Activated naive CD4-positive, alpha-beta T cell treated with Interleukin-2 at 50 U/mL for 16 hours (primary cell): Measurements from ENCODE around the gene NAP1L4.
A peak's percentile ranks its signal among the peaks of the same experiment; 100 is the strongest.

Experiments used
- DNase-seq: peaks from one replicate; pipeline ENCODE4 v3.0.0-alpha.2; 2020

The NAP1L4 gene

DNA sequence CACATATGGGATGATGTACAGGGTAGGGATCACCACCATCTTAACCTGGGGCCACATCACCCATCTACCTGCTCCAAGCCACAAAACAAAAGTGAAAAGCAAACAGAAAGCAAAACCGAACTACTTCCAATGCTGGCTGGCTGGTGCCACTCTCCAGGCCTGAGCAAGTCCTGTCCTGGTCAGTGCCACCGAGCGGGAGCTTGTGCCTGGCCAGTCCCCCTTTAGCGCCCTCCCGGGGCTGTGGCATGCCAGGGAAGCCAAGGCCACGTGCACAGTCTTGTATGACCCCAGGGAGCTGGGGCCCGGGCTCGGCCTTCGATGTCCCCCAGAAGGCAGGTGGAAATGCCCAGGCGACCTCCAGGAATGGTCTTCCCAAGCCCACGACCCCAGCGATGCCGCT is 17.9 kb upstream of the NAP1L4 start:
- DNase-seq, result no peak

DNA sequence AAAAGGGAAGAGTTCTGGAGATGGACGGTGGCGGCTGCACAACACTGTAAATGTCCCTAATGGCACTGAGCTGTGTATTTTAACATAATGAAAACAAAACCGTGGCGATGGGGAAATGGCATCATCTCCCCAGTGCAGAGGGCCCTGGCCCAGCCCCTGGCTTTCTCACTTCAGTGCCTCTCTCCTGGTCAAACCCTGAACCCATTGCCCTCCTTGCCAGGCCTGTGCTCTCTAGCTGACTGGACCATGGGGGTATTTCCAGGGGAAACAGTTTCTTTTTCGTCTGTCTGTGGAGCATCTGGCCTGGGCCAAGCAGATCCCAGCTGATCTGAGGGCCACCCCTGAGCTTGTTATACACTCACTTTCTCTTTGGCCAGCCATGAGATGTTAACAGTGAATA is 17.4 kb upstream of the NAP1L4 start:
- no peak for DNase-seq

DNA sequence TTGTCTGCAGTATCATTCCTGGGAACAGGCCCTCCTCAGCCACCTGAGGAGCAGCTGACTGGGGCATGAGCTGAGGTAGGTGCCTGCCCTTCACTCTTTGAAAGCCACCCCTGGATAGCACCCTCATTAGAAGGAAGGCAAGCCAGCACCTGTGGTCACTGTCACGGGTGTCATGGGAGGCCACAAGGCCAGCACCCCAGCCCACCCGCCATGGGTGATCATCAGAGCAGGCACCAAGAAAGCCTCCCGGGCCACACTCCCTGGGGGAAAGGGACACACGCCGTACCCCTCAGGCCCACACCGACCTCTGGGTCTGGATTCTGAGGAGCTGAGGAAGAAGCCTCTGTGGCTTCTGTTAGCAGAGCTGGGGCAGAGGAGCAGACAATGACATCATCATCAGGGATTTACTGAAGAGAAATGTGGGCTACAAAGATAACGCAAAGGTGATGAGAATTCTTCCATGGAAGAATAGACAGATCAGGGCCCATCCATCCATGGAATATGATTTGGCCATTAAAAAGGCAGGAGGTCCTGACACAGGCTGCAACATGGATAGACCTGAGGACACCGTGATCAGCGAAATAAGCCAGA is 16.7 kb upstream of the NAP1L4 start:
- no peak for DNase-seq

DNA sequence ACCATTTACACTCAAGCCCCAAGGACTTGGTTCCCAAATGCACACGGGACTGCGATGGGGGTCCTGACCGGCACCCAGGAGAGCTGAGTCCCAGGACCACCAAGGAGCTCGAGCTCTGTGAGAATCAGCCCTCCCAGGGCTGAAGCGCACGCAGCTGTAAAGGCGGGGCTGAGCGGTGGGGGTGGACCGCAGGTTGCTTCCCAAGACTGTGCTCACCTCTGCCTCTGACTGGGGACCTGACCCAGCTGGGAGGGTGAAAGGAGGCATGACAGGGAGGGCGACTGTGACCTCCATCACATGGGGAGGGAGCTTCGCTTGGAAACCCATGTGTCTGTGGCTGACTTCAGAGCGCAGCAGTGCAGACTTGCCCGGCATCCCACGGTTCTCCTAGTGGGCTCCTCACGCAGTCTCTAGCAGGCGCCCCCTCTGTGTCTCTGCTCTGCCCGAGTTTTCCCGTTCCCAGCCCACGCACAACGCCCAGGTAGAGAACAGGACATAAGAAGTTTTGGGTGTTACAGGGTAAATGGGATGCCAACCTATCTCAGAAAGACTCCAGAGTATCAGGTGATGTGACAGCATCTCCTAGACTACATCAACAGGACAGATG is 15.4 kb upstream of the NAP1L4 start:
- no peak for DNase-seq

DNA sequence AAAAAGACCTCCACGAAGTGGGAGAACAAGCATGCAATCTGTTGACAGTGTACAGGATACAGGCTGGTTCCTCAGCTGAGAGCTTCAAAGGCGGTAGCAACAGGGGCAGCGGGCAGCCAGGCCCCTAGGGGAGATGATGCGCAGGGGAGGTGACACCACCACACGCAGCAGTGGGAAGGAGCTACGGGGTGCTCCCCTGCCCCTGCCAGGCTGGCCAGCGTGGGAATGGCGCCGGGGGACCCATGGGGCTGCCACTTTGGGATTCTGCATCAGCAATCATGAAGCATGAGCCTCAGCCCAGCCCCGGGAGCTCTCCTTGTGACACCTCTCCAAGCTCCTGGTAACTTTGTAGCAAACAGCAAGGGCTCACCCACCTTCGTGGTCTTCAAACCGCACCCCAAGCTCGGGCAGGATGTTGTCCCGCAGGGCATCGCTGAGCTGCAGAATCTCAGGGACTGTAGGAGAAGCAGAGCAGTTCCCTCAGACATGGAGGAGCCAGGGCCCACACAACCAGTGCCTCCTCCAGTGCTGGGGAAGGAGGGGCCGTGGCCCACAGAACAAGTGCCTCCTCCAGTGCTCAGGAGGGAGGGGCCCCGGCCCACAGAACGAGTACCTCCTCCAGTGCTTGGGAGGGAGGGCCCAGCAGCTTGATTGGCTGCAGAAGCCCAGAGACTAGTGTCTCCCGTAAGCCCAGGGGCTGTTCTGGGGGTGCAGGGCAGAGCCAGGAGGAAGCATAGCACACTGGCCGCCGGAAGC is 14.6 kb upstream of the NAP1L4 start:
- no peak for DNase-seq

DNA sequence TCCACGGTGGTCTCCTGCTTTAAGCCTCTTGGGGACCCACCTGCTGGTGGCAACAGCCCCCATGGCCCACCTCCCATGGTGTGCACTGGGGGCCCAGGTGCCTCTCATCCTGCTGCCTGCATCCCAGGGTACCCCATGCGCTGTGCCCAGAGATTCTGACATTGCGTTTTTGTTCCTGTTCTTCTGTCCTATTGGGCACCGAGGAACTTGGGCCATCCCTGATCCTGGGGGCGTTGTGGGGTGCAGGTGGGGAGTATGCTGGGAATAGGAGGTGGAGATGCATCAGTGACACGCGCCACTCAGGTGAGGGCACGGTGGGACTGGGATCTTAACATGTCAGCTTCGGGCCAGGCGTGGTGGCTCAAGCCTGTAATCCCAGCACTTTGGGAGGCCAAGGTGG is 12.4 kb upstream of the NAP1L4 start:
- DNase-seq, result no peak

DNA sequence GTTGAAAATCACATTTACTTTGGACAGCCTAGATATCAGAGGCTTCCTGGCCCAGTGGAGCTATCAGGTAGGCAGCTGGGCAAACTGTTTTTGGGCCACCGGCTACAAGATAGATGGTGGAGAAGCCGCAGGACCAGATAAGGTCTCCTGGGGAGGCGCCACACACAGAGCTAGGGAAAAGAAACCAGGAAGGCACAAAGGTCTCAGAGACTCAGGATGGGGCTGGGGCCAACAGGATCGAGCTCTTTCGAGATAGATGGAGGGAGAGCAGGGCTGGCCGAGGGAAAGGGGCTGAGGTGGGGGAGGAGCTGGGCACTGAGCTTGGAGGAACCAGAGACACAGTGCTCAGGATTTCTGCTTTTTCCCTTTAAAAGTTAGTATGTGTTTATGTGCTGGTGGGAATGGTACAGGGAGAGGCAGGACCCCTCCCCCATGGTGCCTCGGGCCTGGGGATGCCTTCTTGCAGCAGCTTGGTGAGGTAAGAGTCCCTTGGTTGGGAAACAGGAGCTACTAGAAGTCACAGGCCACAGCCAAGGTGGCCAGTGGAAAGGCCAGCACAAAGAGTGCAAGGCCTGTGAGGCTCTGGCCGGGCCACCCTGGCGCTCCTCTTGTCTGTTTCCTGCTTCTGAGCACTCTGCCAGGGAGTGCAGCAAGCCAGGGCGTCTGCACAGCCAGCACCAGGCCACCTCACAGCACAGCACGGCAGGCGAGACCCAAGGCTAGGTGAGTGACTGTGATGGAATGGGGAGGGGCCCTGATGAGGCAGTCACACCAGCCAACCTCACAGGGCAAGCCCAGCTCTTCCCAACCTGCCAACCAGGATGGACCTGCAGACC is 11.5 kb upstream of the NAP1L4 start:
- no peak for DNase-seq

DNA sequence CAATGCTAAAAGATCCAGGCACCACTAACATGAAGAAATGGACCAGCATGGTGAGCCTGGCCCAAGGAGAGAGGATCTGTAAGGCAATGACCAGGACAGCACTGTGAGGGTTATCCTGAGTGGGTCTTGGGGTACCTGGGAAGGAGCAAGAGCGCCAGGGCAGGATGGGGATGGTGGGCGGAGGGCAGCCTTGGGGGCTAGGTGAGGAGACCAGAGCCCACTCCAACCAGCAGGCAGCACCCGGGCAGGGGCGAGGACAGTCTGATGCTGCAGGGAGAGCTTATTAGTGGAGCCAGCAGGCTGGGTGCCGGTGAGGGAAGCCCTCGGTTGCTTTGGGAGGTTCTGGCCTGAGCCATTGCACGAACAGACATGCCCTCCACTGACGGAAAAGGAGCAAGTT is 10.7 kb upstream of the NAP1L4 start:
- DNase-seq, result no peak

DNA sequence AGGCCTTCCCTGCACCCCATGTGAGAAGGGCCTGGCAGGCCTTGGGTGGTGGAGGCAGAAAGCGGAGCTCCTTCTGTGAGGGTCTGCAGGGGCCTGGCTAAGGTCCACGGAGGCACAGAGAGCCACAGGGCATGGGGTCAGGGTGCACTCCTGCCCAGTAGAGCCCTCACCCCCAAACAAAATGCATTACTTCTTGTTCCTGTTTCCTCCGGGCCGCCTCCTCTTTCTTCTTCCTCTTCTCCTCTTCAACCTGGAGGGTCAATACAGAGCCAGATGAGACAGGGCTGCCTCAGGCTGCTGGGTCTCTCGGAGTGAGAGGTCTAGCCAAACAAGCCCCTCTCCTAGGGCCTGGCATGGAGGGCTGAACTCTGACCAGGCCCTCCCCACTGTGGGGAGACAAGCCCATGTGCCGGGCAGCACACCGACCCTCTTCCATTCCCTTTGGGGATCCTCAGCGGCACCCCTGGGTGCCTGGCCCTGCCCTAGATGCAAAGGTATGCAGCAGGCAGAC is 10.3 kb upstream of the NAP1L4 start:
- DNase-seq, result no peak

DNA sequence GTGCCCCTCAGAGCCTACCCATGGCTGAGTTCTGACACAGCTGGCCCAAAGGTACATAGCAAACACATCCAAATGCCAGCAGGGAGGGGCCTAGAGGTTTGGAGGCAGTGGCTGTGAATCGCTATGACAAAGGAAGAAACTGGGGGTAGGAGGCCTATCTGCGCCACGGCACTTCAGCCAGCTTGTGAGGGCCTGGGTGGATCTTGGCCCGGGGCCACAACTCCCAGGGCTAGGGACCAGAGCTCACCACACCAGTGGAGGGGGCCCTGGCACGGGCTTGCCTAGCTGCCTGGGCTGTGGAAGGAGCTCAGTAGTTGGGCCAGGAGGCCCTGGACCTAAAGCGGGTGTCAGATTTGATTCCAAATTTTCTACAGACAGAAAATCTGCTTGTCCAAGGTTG is 9.4 kb upstream of the NAP1L4 start:
- no peak for DNase-seq

DNA sequence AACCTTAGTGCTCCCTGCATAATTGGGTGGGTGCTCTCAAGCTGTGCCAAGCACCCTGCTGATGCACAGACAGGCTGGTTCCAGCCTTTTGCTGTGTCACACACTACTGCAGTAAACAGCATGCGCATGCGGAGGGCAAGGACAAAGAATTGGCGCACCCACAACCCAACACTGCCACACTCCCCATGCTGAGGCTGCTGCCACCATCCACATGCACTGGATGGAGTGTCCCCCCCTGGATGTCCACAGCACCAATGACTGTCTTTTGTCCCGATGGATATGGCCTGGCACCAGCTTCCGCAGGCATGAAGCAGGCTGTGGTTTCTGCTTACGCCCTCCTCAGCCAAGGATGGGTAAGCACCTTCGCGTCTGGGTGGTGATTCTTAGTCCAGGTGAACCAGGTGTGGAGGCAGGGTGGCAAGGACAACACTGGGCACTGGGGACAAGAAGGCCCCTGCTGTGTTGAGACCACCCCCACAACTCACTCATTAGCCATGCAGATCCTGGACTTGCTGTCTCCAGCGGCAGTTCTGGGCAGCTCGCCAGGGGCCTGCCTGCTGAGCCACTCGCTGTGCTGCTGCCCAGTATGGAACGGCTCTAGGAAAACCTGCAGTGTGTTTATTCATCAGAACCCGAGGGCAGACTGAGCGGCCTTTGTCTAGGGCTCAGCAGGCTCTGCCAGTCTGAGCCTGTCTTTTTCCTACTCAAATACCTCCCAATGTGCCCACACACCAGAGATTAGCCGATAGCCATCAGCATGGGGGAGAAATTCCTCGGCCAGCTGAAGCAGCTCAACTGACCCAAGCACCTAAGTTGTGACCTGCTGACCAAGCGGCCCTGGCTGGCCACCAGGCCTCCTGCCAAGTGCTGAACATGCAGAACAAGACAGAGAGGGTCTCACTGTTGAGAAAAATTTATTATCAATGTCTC is 8.2 kb upstream of the NAP1L4 start:
- DNase-seq, result no peak

DNA sequence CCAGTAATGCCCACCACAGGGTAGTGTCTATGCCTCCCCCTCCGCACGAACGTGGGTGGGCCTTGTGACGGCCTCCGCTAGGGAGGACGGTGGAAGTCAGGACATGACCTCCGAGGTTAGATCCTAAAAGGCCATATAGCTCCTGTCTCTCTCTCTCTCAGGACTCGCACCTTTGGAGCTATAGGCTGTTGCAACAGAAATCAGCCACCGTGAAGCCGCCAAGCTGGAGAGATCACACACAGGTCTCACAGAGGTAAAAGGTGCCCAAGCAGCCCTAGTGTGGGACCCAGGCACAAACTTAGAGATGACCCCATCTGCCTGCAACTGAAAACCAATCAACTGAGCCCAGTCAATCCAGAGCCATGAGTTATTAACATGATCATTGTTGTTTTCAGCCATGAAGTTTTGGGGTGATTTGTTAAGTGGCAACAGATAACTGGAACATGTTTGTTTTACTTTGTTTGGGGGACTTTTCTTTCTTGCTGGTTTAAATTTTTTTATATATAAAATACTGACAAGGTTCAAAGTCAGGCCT is 7.4 kb upstream of the NAP1L4 start:
- no peak for DNase-seq

DNA sequence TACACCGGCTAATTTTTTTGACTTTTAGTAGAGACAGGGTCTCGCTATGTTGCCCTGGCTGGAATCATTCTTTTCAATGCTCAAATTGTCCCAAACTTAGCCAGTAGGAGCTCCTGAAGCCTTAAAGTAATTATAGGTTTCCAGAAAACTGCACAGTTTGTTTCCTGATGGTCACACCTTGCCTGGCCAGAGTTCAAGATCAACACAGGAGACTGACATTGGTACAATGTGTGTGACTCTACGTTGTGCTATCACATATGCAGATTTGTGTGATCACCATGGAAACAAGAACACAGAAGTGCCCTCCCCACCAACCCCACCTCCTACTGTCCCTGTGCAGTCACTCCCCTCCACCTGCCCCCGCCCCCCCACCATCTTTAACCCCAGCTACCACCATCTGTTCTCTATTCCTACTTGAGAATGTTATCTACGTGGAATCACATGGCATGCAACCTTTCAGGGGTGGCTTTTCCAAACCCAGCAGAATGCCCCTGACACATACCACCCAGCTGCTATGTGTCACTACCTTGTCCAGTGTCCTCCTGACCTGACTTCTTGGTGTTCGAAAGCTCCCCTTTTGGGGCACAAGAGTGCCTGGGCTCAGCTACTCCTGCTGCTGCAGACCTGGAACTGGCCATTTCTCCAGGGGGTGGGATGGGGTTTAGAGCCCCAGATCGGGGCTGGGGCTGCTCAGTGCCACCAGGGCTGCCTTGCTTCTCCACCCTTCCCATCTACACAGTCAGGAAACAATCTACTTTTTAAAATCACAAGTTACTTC is 6.1 kb upstream of the NAP1L4 start:
- no peak for DNase-seq

DNA sequence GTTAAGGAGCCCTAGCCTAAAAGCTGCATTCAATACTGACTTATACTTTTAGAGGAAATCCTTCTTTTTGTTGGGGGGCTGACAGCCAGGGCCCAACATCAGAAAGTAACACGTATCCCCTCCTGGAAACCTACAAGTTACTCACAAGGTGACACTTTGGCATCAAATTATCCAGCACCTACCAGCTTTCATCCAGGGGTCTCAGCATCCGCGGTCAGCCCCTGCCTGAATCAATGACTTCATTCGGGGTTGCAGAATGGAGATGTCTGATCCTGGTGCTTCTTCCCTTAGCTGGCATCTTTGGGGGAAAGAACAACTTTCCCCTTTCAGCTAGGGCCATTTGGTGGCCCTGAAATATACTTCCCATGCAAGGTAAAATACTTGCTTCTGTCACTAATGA is 5.3 kb upstream of the NAP1L4 start:
- DNase-seq, result no peak

DNA sequence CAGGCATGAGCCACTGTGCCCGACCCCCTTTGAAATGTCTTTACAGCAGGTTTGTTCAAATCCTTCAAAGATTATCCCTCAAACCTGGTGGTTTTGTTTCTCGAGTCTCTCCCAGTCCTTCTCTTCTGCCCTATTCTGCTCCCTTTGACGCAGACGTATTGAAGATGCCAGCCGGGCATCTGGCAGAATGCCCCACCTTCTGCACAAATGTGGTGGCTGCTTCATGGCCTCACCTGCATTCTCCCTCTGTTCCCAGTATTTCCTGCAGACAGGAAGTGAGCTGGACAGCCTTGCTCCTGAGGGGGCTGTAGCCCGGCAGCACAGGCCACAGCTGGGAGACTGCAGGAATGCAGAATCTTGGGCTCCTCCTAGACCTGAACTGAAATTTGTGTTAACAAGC is 4.8 kb upstream of the NAP1L4 start:
- DNase-seq, result no peak

DNA sequence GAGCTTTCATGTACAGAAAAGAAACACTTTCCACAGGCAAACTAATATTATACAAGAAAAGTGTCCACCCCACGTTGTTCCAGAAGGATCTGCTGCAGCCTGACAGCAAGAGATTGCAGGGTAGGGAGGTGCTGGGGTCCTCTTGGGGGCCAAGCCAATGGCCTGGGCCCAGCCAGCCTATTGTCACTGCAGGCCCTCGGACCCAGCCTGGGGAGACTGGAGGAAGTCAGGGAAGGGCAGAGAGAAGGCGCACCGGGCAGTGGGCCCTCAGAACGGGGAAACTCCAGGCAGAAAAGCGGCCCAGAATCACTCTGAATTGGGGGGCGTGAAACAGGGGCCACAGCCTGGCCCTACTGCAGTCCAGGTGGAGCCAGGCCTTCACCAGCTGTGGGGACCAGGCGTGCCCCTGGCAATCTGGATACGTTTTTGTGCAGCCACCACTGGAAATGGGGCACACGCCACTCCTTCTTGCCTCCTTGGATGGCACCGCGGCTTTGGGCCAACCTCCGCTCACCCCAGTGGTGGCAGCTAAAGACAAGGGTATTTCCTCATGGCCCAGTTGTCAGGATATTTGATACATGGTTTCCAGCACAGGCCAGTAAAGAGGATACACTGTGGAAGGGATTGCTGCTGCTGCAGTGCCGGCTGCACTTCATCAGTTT is 3.9 kb upstream of the NAP1L4 start:
- DNase-seq, result no peak

DNA sequence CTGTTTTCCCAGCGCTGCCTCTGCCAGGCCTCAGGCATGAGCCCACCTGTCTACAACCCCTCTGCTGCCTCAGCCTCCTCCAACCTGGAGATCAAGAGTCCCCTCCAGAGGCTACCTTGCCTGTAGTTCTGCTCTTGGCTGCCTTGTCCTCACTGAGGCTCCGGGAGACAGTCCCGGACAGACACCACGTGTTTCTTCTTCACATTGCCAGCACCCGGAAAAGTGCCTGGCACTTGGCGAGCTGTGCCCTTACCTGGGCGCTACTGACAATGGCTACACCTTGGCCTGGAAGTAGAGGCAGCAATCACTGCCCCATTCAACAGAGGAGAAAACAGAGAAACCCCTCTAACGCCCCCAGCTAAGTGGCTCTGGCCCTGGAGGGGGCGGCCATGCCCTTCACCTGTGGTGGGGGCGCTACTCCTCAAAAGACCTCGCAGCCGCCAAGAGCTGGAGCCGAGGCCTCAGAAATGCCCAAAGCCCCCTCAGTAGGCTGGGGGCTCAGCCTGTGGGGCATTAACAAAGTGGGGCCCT is 3.0 kb upstream of the NAP1L4 start:
- no peak for DNase-seq

DNA sequence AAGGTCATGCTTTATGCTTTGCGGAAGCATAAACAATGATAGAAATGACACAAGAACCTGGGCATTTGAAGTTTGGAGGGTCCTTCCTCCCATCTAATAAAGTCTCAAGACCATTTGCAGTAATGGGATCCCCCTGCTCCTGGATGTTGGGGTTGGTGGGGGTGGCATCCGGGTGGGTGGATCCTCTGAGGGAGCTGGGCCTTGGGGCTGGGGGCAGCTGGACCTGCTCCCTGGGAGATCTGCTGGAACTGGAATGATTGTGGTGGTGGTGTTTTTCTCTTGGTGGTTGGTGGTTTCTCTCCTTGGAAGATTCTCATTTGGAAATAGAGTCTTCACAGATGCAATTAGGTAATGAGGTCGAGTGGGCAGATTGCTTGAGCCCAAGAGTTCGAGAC is 2.2 kb upstream of the NAP1L4 start:
- DNase-seq, result no peak

DNA sequence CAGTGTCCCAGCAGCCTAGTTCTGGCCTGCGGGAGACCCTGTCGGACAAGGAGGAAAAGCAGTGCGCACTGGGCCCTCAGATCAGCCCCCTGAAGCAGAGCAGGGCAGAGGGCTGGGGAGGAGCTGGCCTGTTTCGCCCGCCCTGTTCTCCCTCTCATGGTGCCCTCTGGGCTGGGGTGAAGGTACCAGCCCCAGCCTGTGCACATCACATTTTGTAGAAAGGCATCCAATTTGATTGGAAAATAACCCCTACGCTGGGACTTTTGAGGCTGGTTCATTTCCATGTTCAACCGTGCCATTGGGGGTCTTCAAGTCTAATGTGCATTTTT is 832 bp upstream of the NAP1L4 start:
- DNase-seq, result no peak

DNA sequence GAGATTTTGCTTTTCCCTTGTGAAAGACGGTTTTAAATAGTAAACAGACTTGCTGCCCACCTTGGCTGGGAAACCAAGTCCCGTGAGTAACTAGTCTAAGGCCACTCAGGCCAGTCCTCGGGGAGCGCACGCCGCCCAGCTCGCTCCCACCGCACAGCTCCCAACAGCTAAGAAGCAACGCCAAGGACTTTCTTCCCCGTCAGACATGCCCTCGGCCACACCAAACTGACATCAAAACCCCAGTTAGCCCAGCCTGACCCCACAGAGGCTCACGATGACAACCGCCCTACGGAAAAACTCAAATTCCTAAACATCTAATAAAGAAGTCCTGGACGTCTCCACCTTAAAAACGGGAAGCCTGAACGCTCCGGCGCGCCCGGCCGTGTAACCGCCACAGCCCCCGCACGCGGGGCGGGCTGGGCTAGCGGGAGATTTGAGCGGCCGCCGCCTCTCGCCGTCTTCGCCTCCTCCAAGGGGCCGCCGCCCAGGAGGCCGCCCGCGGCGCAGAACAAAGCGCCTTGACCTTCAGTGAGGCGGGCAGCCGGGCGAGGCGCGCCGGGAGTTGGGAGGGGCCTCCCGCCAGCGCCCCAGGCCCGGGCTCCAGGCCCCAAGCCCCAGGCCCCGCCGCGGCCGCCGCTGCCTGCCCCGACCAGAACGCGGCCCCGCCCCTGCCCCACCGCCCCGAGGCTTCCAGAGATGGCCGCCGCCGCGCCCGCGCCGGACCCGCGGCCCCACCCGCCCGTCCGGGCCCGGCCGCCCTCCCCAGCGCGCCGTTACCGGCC is 486 bp downstream of the NAP1L4 start:
- peak; percentile 65 for DNase-seq
